GM21737 (cell line): Measurements from ENCODE around the gene PARD3B.

Experiments
- ATAC-seq: cut with Tn5 transposase; IDR thresholded peaks from one replicate; pipeline ENCODE4 v1.9.1; 2021; ENCODE audit warnings: mild to moderate bottlenecking, moderate library complexity; ENCODE audit not compliant: unreplicated experiment

The PARD3B gene

GRCh38 chr2:204687776-204688175 lies 142.5 kb downstream of the PARD3B start:
- ATAC-seq: no peak

DNA sequence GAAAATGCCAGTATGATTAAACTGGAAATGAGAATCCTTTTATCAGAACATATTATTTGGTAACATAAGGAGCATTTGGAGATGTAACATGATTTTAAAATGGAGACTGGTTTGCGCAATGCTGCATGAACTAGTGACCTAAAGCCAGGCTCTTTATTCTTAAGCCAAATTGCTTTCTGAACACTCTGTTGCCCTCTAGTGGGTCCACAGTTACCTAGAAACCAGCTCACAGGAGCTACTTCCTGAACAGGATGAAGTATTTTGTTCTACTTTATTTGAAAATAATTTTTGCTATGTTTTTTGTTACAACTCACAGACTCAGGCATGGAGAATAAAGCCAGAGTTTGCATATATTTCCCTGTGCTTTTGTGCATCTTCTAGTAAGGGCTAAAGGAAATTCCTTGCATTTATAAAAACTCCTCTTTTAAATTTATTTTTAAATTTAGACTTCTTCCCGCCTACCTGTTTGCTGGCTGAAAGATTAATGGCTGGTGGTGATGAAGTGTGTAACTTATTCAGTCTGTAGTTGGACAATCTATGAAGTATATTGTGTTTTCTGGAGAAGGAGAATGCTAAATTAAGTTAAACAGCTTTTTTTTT lies 146.7 kb downstream of the PARD3B start:
- ATAC-seq: no peak

DNA sequence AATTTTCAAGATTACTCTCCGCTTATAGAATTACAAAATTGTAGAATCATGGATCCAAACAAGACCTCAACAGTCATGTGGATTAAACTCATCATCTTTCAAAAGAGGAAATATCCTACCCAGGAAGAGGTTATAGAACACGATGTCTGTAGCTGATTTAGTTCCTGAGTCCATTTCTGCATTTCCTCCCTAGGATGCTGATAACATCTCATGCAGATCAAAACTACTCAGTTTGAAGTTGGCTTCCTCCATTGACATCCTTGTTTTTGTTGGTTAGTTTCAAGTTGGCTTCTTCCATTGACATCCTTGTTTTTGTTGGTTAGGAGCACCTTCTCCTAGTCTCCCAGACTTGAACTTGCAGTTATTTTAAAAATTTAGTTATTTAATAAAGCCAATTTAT lies 147.5 kb downstream of the PARD3B start:
- ATAC-seq: no peak

GRCh38 chr2:204693262-204693661 lies 148.0 kb downstream of the PARD3B start:
- no peak for ATAC-seq

DNA sequence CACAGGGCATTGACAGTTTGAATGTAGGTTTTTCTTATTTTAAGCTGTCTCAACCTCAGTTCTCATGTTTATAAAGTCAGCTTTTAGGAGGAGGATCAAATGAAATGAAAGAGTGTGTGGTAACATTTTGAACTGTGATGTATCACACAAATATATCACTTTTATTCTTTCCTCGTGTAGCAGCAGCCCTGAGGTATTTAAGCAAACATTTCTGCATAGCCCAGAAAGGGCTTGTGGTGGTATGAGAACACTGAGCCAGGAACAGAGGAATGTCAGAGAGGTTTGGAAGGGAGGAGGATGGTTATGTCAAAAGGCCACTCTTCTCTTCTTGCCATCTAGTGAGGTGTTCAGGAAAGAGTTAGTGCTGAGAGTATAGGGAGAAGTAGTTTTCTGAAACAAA lies 150.2 kb downstream of the PARD3B start:
- ATAC-seq: no peak

DNA sequence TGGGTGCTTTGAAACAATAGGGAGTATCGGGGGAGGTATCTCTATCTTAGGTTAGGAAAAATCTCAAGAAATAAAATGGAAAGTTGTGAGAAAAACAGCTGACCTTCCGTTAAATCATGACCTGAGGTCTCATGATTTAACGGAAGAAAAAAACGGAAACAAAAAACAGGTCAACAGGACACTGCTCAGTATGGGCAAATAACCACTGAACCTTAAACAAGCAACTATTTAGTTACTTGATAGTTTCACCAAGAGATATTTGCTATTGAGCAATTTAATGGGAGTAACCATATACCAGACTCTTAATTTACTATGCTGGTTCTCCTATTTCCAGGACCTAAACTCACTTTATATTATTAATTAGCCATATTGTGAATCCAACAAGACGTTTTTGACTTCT lies 150.8 kb downstream of the PARD3B start:
- ATAC-seq: no peak

GRCh38 chr2:204705243-204705932 lies 160.1 kb downstream of the PARD3B start:
- no peak for ATAC-seq

- ATAC-seq: no peak
Observed at GRCh38 chr2:204706939-204707338, 161.7 kb downstream of the PARD3B start.

DNA sequence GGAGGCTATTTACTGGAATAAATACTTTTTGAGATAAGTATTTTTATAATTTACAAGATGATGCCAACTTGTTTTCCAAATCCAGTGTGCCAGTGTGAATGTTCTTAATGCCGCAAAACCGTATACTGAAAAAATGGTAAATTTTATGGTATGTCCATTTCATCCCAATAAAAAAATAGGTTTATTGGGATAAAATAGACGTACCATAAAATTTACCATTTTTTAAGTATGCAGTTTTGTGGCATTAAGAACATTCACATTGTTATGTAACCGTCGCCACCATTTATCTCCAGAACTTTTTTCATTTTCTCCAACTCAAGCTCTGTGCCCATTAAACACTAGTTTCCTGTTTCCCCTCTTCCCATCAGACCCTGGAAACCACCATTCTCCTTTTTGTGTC lies 167.9 kb downstream of the PARD3B start:
- ATAC-seq: no peak

GRCh38 chr2:204715361-204715760 lies 170.1 kb downstream of the PARD3B start:
- ATAC-seq: no peak

GRCh38 chr2:204717591-204717990 lies 172.3 kb downstream of the PARD3B start:
- ATAC-seq: no peak

- no peak for ATAC-seq
Observed at GRCh38 chr2:204718607-204719006, 173.3 kb downstream of the PARD3B start.

DNA sequence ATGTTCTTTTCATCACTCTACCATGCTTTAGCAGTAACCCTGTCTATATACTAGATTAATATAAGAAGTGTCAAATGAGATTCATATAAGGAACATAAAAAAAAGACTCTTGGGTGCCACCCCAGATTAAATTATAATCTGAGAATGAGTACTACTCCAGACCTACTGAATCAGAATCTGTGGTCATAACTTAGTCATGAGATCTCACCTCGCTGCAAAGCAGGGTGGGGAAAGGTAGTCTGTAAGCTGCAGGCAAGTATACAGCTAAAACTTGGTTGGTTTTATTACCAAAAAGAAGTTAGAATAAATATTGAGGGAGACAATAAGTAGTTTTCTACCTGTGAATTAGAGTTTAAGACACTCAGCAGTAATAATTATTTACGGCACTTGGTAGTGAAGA lies 175.6 kb downstream of the PARD3B start:
- no peak for ATAC-seq

- ATAC-seq: no peak
Observed at GRCh38 chr2:204722207-204722606, 176.9 kb downstream of the PARD3B start.

GRCh38 chr2:204722691-204723090 lies 177.4 kb downstream of the PARD3B start:
- ATAC-seq: no peak

DNA sequence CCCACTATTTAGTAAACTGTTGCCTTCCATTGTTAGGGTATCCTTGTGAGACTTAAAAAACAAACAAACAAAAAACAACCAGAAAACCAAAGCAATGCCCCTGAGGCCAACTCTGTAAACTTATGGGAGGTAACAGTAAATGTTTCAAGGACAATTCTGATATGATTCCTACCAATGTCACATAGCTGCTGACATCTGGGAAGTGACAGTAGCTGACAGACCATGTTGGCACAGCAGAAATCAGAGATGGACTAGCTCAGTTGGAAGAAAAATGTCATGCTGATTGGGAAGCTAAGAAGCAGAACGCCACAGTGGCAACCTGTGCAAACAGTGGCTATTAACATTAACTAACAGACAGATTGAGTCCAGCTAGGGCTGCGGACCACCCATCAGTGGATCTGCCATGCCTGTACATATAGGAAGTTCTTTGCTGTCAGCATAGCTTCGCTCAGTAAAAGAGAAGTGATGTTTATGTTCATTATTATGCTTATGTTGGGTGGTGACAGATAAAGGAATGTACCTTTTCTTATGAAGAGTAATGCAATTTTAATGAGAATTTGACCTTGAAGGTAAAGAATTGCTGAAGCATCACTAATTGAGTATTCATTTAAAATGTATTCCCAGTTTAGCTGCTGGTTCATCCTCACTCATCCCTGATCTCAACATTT lies 180.6 kb downstream of the PARD3B start:
- no peak for ATAC-seq

GRCh38 chr2:204726831-204727230 lies 181.6 kb downstream of the PARD3B start:
- no peak for ATAC-seq

- no peak for ATAC-seq
Observed at GRCh38 chr2:204727368-204727767, 182.1 kb downstream of the PARD3B start.

DNA sequence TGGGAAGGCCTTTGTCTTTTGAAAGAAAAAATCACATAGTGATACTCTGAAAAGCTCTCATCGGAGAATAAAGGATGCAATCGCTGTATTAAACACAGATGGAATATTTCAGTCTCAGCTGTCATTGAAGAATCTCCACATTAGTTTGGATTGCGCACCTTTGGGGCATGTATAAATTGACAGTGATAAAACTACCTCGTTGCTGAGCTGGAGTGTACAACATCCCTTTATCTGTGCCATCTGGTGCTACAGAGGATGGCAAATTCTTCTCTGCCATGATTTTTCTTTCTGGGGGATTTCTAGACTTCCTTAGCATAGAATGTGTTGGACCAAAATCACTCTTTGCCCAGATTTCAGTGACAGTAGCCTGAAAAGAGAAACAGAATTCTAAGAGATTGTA lies 185.3 kb downstream of the PARD3B start:
- no peak for ATAC-seq

GRCh38 chr2:204732019-204732418 lies 186.7 kb downstream of the PARD3B start:
- no peak for ATAC-seq

- ATAC-seq: no peak
Observed at GRCh38 chr2:204737296-204737695, 192.0 kb downstream of the PARD3B start.

DNA sequence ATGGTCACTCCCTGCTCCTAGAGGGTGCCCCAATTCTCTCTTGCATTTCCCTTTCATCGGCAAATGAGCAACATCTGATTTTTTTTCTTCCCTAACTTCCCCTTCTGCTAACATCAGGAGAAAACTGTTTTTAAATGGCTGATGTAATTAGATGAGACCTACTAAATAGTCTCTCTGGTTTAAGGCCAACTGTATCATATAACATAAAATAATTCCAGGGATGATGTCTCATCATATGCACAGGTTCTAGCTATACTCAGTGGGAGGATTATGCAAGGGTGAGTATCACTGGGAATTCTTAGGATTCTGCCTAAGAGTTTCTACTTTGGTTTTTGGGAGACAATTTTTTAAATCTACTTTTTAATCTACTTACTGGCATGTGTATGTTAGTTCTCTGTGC lies 193.4 kb downstream of the PARD3B start:
- ATAC-seq: no peak
